Activated B cell treated with CpG ODN at 0.5 μM for 24 hours (primary cell): Measurements from ENCODE around the gene HMCES. TPM values are rescaled to one million over a fixed set of nuclear protein-coding genes. Genes with fewer than 3 reads are reported as not detected.

Source experiments
- ATAC-seq: fragments of 200-7000 bp; cut with Tn5 transposase; one replicate; pipeline ENCODE4 v1.10.0; 2021; ENCODE audit warnings: low read depth, mild to moderate bottlenecking, moderate library complexity
- CTCF ChIA-PET: fragments of 350-600 bp; sonication (Branson Sonifier 250); formaldehyde crosslinking; loops from one replicate; lab custom pipeline; 2021; ENCODE audit warnings: antibody characterized with exemption; lab: Charles Lee
- POLR2A ChIA-PET: fragments of 350-600 bp; sonication (Branson Sonifier 250); formaldehyde crosslinking; loops from one replicate; lab custom pipeline; 2021; ENCODE audit warnings: antibody characterized with exemption; lab: Charles Lee
- DNase-seq: peaks from one replicate; pipeline ENCODE4 v3.0.0; 2022
- H3K27ac Mint-ChIP-seq: one replicate; pipeline ENCODE4 v1.8.0; 2020; ENCODE audit warnings: mixed read lengths
- H3K27me3 Mint-ChIP-seq: one replicate; pipeline ENCODE4 v1.8.0; 2021; ENCODE audit warnings: mixed read lengths
- H3K36me3 Mint-ChIP-seq: one replicate; pipeline ENCODE4 v1.8.0; 2021; ENCODE audit warnings: low read depth, mixed read lengths
- H3K4me1 Mint-ChIP-seq: one replicate; pipeline ENCODE4 v1.8.0; 2021; ENCODE audit warnings: mixed read lengths
- H3K4me3 Mint-ChIP-seq: one replicate; pipeline ENCODE4 v1.8.0; 2020; ENCODE audit warnings: mild to moderate bottlenecking, mixed read lengths
- H3K9me3 Mint-ChIP-seq: one replicate; pipeline ENCODE4 v1.8.0; 2020; ENCODE audit warnings: mixed read lengths
- CTCF ChIP-seq: fragments of 200-600 bp; IDR thresholded peaks from one replicate; pipeline ENCODE4 v1.8.0; 2022; ENCODE audit warnings: antibody characterized with exemption, mild to moderate bottlenecking
- intact Hi-C: fragments of 100-400 bp; cut with micrococcal nuclease; formaldehyde crosslinking; loops from one replicate; pipeline ENCODE4 v1.15.1; 2024
- total RNA-seq: library from RNA; stranded (reverse); gene quantifications from 2 replicates; pipeline ENCODE4 v1.2.3, GENCODE V29; 2022

Gene HMCES
- total RNA-seq, 1 donor from 2014 or later: 37.2 TPM

- Mint-ChIP-seq H3K4me3 (no peak overlapping the region), H3K27me3 (no peaks in the 10 kb centered on the region), H3K4me1 (peaks cover 26% of the 10 kb centered on the region), H3K36me3 (peaks cover 13% of the 10 kb centered on the region), H3K27ac (no peak overlapping the region), H3K9me3 (peaks cover 2% of the 10 kb centered on the region)
- CTCF ChIA-PET: interaction anchor here (1.1 to 6.5 kb wide), 15 partner anchors 13 to 566 kb away, joined by 3 to 135 read pairs (median 10); partner anchors contain the start of gene CNBP
- intact Hi-C loops: loop anchor here (5.0 kb wide), 2 partner anchors 369 to 629 kb away; partner anchors contain the start of gene ACAD9
- DNase-seq (no peak), ATAC-seq (no peak)
- POLR2A ChIA-PET: interaction anchor here (0.6 to 2.3 kb wide), 6 partner anchors 13 to 85 kb away, joined by 3 to 12 read pairs (median 6); partner anchors contain the start of gene CNBP
- no peak for TF ChIP-seq CTCF
Measured at GRCh38 chr3:129246636-129247035, 32.0 kb upstream of the HMCES start.

GRCh38 chr3:129248286-129248979, 30.2 kb upstream of the HMCES start:
- peaks cover 26% of the 10 kb centered on the region for H3K4me1 Mint-ChIP-seq
- ATAC-seq (no peak), DNase-seq (no peak)
- H3K27me3 Mint-ChIP-seq: no peaks in the 10 kb centered on the region
- ChIA-PET POLR2A (interaction anchor here (0.9 to 2.6 kb wide), 10 partner anchors 12 to 221 kb away, joined by 3 to 33 read pairs (median 14); partner anchors contain the start of genes HMCES and RAB43), CTCF (interaction anchor here (1.3 to 6.5 kb wide), 6 partner anchors 67 to 278 kb away, joined by 5 to 135 read pairs (median 10); a partner anchor contains a TSS)
- H3K4me3 Mint-ChIP-seq: peak overlapping the region; percentile 92
- H3K9me3 Mint-ChIP-seq: no peaks in the 10 kb centered on the region
- H3K27ac Mint-ChIP-seq: peak overlapping the region; percentile 89
- intact Hi-C loops: loop anchor here (2.0 to 5.0 kb wide), 3 partner anchors 128 to 631 kb away; partner anchors contain the start of genes ACAD9 and RAB43
- TF ChIP-seq CTCF: no peak
- peaks cover 31% of the 10 kb centered on the region for H3K36me3 Mint-ChIP-seq

DNA sequence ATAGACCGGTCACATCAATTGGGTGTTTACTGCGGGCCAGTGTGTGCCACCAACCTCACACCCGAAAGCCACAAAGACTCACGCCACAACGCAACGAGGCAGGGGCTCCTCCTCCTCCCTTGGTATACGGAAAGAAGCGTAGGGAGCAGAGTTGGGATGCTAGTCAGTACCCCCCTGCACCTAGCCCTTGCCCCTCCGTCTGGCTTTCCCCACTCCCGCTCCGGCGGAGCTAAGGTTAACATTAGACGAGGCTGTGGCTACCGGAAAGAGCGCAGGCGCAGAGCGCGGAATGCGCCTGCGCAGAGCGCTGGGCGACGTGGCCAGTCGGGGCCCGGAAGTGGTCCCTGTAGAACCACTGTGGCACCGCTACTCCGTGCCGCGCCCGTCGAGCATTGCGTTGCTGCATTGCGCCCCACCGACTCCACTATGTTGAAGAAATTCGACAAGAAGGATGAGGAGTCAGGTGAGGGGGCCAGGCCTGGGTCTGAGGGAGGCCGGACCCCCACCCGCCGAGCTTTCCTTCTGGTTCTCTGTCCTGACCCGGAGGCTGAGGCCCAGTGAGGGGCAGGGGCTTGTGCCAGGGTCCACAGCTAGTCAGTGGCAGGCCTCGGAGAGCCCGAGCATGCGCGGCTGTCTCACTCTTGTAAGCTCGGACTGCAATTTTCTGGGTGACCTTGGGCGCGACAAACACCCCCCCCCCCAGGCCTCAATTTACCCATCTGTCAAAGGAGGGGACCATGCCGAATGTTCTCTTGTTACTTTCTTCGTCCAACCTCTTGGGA, 29.2 kb upstream of the HMCES start, which contains the start of gene COPG1:
Gene COPG1, plus strand, starts transcription at position 323 of the 782 bp plus-strand sequence. Its CDS starts 104 bp downstream, at position 427.
- Mint-ChIP-seq H3K9me3 (no peaks in the 10 kb centered on the region), H3K4me1 (peaks cover 26% of the 10 kb centered on the region), H3K36me3 (peaks cover 40% of the 10 kb centered on the region), H3K27ac (peak within 1 kb of the TSS; percentile 89), H3K4me3 (peak within 1 kb of the TSS; percentile 92), H3K27me3 (no peaks in the 10 kb centered on the region)
- ATAC-seq: peak; percentile 87
- TF ChIP-seq CTCF: no peak
- intact Hi-C loops: loop anchor here (1.0 to 5.0 kb wide), 8 partner anchors 27 to 632 kb away; partner anchors contain the start of genes ACAD9, ISY1 and RAB43
- ChIA-PET CTCF (interaction anchor here (0.9 to 1.8 kb wide), 7 partner anchors 23 to 279 kb away, joined by 3 to 11 read pairs (median 6); a partner anchor contains a TSS), POLR2A (interaction anchor here (0.6 to 2.6 kb wide), 31 partner anchors 10 to 371 kb away, joined by 3 to 33 read pairs (median 4); partner anchors contain the start of genes CNBP, HMCES, ISY1 and RAB43)
- peak; percentile 87 for DNase-seq

DNA sequence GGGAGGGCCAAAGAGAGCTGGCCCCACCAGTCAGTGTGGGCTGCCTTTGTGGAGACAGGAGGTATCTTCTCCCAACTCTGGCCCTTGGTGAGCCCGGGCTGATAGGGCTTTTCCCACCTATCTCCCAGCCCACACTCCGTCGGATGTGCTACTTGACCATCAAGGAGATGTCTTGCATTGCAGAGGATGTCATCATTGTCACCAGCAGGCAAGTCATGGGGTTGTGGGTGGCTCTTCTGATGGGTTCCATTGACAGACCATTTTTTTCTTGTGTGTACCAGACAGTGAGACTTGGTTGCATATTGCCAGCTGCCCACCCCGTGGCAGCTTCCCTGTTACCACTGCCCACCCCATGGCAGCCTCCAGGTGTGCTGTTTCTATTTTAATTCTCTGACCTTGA, 25.9 kb upstream of the HMCES start:
- Mint-ChIP-seq H3K36me3 (peaks cover 73% of the 10 kb centered on the region), H3K27ac (no peak overlapping the region), H3K27me3 (no peaks in the 10 kb centered on the region), H3K9me3 (no peaks in the 10 kb centered on the region), H3K4me1 (peaks cover 23% of the 10 kb centered on the region), H3K4me3 (no peak overlapping the region)
- CTCF ChIA-PET: interaction anchor here (0.7 to 3.3 kb wide), 3 partner anchors 63 to 268 kb away, joined by 3 to 15 read pairs (median 3); a partner anchor contains a TSS
- intact Hi-C loops: no loop called here
- POLR2A ChIA-PET: interaction anchor here (0.5 to 1.0 kb wide), 2 partner anchors 13 to 30 kb away, joined by 4 read pairs; no protein-coding TSS in a partner anchor
- ATAC-seq (no peak), DNase-seq (no peak)
- TF ChIP-seq CTCF: no peak
